ENCODE data around the gene TLCD2. TPM values are rescaled to one million over a fixed set of nuclear protein-coding genes. Genes with fewer than 3 reads are reported as not detected.

The TLCD2 gene
- total and polyA plus RNA-seq, 9 of the 15 experiments (the other 6 are each of a cell fraction or from before 2014, with no cell fraction given) = 0.10 to 0.89 (median 0.58) TPM

DNA sequence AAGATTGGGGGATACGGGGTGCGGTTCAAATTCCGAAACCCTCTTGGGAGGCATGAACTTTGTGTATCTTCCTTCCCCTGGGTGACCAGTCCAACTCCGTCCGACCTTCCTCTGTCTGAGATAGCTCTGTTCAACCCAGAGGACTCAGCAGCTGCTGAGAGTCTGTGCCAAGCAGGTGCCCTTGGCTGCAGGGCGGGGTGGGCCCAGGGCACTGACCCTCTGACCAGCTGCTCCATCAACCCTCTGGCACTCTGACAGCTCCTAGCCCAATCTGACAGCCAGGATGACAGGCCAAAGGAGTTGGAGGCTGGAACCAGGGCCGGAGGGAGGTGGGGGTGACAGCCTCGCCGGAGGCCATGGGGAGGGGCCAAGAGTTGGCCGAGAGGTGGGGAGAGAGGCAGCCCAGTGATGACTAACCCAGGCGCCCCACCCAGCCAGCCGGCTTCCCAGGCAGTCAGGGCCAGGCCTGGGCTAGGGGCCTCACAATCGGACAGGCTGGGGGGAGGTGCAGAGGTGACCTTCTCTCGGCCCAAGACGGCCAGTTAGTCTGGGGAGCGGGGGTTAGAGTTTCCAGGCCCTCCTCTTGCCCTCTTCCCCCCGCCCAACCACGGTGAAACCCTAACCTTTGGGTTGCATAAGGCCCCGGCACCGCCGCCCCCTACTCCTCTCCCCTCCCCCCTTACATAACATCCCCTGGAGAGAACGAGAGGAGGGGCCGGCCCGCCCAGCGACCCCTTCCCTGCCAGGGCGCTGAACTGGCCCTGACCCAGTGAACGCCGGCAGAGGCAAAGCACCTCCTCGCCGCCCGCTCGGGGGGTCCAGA is 5.0 kb upstream of the TLCD2 start (continued):
- TF ChIP-seq ZNF395 (CRISPR knock-in tag; IDR thresholded peaks at IDR 0.05) = no peak
- TF ChIP-seq PHF8 (IDR thresholded peaks at IDR 0.05; ENCODE audit: borderline replicate concordance, low read length) = 0 out of 2 replicates have a peak, but pooled peaks have one; percentile 5
- TF ChIP-seq TARDBP (IDR thresholded peaks at IDR 0.05) = no peak
- no peak for TF ChIP-seq ZKSCAN1 (IDR thresholded peaks at IDR 0.05; ENCODE audit: low read depth, low read length)
- peak; percentile 93 for TF ChIP-seq ARID4B (CRISPR knock-in tag; IDR thresholded peaks at IDR 0.05)
- TF ChIP-seq ZNF354B (CRISPR knock-in tag; IDR thresholded peaks at IDR 0.05) = no peak
- no peak for TF ChIP-seq SNRNP70 (optimal IDR thresholded peaks at IDR 0.05; ENCODE audit: low read depth, low read length)
- no peak for TF ChIP-seq MITF (IDR thresholded peaks at IDR 0.05)
- no peak for TF ChIP-seq FIP1L1 (IDR thresholded peaks at IDR 0.05; ENCODE audit: low read depth, low read length, poor library complexity, severe bottlenecking)
- TF ChIP-seq SAFB (IDR thresholded peaks at IDR 0.05; ENCODE audit: borderline replicate concordance, low read depth, low read length) = no peak
- no peak for TF ChIP-seq FOXP4 (CRISPR knock-in tag; IDR thresholded peaks at IDR 0.05; ENCODE audit: borderline replicate concordance)
- TF ChIP-seq, protein P1, sequence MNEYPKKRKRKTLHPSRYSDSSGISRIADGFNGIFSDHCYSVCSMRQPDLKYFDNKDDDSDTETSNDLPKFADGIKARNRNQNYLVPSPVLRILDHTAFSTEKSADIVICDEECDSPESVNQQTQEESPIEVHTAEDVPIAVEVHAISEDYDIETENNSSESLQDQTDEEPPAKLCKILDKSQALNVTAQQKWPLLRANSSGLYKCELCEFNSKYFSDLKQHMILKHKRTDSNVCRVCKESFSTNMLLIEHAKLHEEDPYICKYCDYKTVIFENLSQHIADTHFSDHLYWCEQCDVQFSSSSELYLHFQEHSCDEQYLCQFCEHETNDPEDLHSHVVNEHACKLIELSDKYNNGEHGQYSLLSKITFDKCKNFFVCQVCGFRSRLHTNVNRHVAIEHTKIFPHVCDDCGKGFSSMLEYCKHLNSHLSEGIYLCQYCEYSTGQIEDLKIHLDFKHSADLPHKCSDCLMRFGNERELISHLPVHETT (CRISPR knock-in tag; conservative IDR thresholded peaks at IDR 0.05 in 1 of 2, IDR thresholded peaks at IDR 0.05 in 1 of 2) = no peak
- TF ChIP-seq BRD4 (IDR thresholded peaks at IDR 0.05) = no peak
- no peak for TF ChIP-seq ARNT (IDR thresholded peaks at IDR 0.05)
- no peak for TF ChIP-seq POLR3A (IDR thresholded peaks at IDR 0.05; ENCODE audit: borderline replicate concordance, extremely low read depth, insufficient read depth, insufficient read length)
